GM21515 (cell line): Measurements from ENCODE around the gene TSPAN18.

Source experiments
- ATAC-seq: cut with Tn5 transposase; IDR thresholded peaks from one replicate; pipeline ENCODE4 v1.9.1; 2021; ENCODE audit not compliant: unreplicated experiment

Gene TSPAN18

GRCh38 chr11:44971185-44971584 is 244.4 kb downstream of the TSPAN18 start:
- no peak for ATAC-seq

DNA sequence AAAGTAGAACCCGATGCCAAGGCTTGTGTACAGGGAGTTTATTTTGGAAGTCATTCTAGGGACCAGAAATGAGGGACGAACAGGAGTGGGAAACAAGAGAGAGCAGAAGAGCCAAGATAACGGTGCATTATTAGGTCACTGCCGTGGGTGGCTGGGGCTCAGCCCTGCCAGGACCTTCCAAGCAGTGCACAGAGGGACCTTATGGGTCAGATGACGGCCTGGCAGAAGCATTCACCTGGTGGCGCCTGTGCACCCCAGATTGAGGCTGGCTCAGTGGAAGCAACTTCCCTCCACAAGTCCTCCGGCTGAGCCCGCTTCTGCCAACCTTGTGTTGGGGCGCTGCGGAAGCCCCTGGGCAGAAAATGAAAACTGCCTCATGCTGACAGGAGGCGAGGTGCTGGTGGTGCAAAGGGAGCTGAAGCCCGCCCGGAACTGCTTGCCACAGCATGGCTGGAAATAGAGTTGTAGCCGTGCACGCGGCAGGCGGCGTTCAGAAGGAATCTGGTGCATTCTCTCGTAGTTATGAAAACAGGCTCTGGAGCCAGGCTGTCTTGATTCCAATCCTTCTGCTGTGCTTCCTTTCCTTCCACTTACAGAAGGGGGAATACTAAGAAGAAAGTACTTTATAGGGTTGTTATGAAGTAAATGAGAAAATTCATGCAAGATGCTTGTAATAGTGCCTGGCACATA is 246.1 kb downstream of the TSPAN18 start:
- no peak for ATAC-seq

DNA sequence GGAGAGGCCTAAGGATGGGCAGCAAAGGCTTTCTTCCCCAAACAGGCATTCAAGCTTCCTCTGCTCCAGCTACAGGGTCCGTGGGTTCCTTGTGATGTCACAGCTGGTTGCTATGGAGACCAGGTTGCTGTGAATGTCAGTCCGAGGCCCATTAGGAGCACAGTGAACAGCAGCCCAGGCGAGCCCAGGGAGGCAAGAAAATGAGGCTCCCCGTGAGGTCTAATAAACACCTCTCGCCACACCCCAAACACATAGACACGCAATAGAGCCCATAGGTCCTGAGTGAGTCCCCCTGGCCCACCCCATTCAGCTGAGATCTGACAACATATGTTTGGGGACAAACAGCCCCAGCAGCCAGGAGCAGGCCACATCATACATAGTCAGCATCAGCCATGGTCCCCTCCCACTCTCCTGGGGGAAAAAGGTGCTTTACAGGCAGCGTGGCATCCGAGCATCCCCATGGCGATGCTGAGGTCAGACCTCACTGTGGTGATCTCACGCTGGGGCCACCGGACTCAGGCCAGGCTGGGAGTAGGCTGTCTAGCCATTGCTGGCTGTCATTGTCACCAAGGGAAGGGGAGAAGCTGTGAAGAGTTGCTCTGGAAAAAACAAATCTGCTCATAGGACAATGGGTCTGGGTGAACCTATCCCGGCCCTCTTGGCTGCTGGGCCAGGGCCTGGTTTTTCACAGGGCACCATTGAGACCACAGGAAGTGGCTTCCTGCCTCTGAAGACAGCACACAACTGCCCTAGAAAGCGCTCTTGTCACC is 247.1 kb downstream of the TSPAN18 start:
- no peak for ATAC-seq

DNA sequence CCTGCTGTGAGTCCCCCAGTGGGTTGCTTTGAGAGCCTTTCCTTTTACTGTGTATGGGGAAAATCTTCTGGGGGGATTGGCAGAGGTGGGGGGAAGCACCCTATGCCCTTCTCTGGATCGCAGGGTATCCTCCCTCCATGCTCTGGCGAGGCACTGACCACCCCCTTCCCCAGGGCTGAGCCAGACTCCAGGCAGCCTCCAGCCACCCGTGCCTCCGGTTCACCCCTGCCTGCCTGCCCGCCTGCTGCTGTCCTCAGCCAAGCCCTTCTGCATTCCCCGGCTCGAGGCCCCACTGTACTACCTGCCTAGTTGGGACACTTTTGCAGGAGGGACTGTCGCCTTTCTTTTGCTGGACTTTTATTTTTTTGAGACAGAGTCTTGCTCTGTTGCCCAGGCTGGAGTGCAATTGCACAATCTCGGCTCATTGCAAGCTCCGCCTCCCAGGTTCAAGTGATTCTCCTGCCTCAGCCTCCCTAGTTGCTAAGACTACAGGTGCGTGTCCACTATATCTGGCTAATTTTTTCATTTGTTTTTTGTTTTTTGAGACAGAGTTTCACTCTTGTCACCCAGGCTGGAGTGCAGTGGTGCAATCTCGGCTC is 247.7 kb downstream of the TSPAN18 start:
- ATAC-seq = no peak

- ATAC-seq = no peak
Measured at GRCh38 chr11:44976576-44976975, 249.8 kb downstream of the TSPAN18 start.

DNA sequence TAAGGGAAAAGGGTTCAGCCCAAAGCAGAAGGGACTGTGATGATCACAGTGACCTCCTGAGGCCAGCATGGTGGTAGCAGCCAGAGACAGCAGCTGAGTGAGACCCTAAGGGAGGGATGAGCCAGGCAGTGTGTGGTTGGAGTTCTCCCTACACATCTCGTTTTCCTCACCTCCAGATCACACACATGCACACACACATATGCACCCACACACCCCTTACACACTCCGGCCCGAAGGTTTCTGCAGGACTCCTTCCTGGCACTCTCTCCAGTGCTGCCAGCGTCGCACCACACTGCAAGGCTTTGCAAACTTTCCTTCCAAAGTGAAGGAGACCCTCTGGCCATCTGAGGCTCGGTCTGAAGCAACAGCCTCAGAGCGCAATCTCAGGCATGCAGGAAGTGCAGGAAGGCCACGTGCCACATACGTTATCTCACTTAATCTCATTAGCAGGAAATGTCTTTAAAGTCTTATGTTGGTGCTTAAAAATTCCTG is 250.8 kb downstream of the TSPAN18 start:
- no peak for ATAC-seq

DNA sequence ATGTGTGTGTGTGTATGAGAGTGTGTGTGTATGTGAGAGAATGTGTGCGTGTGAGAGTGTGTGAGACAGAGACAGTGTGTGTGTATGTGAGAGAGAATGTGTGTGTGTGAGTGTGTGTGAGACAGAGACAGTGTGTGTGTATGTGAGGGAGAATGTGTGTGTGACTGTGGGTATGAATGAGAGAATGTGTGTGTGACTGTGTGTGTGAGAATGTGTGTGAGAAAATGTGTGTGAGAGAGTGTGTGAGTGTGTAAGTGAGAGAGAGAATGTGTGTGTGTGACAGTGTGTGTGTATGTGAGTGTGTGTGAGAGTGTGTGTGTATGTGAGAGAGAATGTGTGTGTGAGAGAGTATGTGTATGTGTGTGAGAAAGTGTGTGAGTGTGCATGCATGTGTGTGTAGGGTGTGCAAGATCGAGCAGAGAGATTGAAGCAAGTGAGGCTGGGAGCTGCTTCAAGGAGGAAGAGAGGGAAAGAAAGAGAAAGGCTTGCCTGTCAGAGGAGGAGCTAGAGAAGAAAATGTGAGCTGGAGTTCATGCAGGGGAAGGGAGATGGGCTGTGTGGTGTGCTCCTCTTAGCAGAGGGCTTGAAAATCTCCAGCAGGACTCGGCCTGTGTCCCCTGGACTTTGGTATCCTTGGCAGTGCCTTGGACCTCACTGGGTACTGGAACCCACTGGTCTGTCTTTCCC is 251.7 kb downstream of the TSPAN18 start:
- ATAC-seq = no peak

- ATAC-seq = no peak
Measured at GRCh38 chr11:44978961-44979331, 252.2 kb downstream of the TSPAN18 start.

DNA sequence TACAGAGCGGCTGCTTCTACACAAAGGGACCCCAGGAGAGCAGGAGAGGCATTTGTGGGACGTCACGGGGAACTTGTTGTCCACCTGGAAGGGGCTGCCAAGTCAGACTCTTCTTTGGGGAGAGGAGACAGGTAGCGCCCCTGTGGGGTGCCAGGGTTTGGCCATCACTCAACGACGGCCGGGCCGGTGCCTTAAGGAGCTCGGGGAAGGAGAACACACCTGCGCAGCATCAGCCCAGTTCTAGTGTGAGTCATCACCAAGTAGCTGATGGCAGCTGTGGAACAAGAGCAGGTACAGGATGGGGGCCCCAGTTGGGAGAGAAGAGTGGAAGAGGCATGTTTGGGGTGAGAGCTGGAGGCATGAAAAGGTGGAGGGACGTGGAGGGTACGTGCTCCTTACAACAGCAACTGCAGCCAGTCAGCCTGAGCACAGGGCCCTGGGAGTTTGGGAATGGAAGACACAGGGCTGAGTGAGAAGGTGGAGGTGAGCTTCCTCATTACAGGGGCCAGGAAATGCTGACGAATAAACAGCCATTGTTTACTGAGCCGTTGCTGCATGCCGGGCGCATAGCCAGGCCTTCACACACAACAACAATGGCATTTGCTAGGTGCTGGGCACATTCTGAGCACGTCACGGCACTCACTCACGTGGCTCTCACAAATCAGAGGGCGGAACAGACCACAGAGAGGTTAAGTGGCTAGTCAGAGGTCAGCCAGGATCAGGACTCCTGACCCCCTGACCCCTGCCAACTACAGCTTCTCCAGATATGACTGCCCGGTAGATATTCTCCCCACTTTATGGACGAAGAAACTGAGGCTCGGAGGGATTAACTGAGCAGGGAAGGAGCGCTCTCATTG is 253.0 kb downstream of the TSPAN18 start:
- ATAC-seq = no peak

DNA sequence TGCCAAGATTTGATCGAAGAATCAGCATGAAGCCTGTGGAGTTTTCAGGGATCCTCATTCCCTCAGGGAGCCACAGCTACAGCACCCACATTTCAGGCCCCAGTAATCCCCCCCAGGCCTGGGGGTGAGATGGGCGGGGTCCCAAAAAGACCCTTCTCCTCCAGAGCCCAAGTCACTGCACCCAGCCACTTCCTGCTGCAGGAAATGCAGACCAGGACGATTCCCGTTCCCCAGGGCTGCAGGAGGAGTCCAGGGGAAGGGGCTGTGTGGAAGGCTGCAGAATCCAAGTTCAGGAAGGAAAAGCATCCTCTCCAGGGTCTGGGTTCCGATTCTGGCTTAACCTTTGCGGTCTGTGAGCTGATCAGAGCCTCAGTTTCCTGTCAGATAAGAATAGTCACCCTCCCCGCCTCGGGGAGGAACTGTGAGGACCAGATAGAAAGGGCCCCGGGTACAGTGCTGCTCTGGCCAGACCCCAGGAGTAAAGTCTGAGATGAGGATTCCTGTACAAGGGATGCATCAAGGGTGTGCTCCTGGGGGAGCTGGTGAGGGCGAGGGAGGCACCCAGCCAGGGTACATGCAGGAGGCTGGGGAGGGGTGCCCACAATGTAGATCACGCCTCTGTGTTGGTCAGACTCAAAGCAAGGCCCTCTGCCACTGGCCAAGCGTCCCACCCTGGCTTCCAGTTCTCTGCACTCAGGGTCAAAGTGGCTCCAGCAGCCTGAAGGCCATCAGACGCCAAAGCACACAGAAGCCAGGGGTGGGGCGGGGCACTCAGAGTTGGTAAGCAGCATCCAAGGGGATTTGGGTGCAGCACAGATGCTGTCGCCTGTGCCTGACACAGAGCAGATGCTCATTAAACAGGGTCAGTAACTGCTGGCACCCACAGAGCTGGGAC is 254.0 kb downstream of the TSPAN18 start:
- no peak for ATAC-seq
